Choroid plexus epithelial cell (primary cell): ENCODE results near the gene MST1.
A peak's percentile ranks its signal among the peaks of the same experiment; 100 is the strongest.

Experiments
- DNase-seq: peaks from one replicate; pipeline ENCODE4 v3.0.0-alpha.2; 2010; ENCODE audit warnings: low read depth
- H3K4me3 ChIP-seq: 2 replicates; pipeline ENCODE4 v1.5.1; 2011; ENCODE audit warnings: low read depth, mild to moderate bottlenecking, control low read depth, low read length, moderate library complexity
- CTCF ChIP-seq: conservative IDR thresholded peaks from 2 replicates; pipeline ENCODE4 v1.5.1; 2011; ENCODE audit warnings: low read depth, mild to moderate bottlenecking, control low read depth, inconsistent platforms, low read length, moderate library complexity

Gene MST1

GRCh38 chr3:49689046-49689907 is at the start of gene MST1, which contains the start of gene RNF123:
TSS of gene MST1 (minus strand) at chr3:49689474. CDS start at chr3:49688691, 783 bp downstream.
TSS of gene RNF123 (plus strand) at chr3:49689557. CDS start at chr3:49691166, 1,609 bp downstream.
- peak within 1 kb of the TSS; percentile 96 for H3K4me3 ChIP-seq
- peak; percentile 51 for TF ChIP-seq CTCF
- peak; percentile 91 for DNase-seq

GRCh38 chr3:49738067-49738713 is 48.9 kb upstream of the MST1 start:
- H3K4me3 ChIP-seq: no peak overlapping the region
- DNase-seq: no peak
- TF ChIP-seq CTCF: no peak

- no peak for TF ChIP-seq CTCF
- H3K4me3 ChIP-seq: no peak overlapping the region
- DNase-seq: no peak
Measured at GRCh38 chr3:49734752-49735151, 45.5 kb upstream of the MST1 start.

GRCh38 chr3:49733551-49733950 is 44.3 kb upstream of the MST1 start:
- H3K4me3 ChIP-seq: no peak overlapping the region
- TF ChIP-seq CTCF: no peak

GRCh38 chr3:49732597-49732996 is 43.3 kb upstream of the MST1 start:
- TF ChIP-seq CTCF: no peak
- H3K4me3 ChIP-seq: no peak overlapping the region
- DNase-seq: no peak

More at GRCh38 chr3:49733551-49733950, 44.3 kb upstream of the MST1 start:
- DNase-seq: no peak

- no peak for TF ChIP-seq CTCF
- no peak overlapping the region for H3K4me3 ChIP-seq
- DNase-seq: no peak
Measured at GRCh38 chr3:49729966-49730609, 40.8 kb upstream of the MST1 start.
